Ovary (tissue), 3 donors: ENCODE results near the gene NUMBL.

ENCODE experiments used
- POLR2A ChIP-seq: fragments of 450-650 bp; IDR thresholded peaks from one replicate; pipeline ENCODE4 v1.6.1; 2017; ENCODE audit warnings: antibody characterized with exemption, mild to moderate bottlenecking, moderate library complexity
- TF ChIP-seq, protein P1 (sequence below), 3 donors: fragments of 450-650 bp in 2 of 3; fragments of 200-600 bp in 1 of 3; IDR thresholded peaks; one replicate each; pipeline versions ENCODE4 v1.5.1 to v1.8.0; 2016 to 2022; ENCODE audit warnings: antibody characterized with exemption in 3 of 3, mild to moderate bottlenecking in 1 of 3
- donor health status: DM: no; HTN: no; CAD: no.

DNA sequence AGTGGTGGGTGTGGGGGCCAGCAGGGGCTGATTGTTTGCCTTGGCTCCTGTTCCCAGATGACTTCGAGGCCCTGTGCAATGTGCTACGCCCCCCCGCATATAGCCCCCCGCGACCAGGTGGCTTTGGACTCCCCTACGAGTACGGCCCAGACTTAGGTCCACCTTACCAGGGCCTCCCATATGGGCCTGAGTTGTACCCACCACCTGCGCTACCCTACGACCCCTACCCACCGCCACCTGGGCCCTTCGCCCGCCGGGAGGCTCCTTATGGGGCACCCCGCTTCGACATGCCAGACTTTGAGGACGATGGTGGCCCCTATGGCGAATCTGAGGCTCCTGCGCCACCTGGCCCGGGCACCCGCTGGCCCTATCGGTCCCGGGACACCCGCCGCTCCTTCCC, 63.5 kb downstream of the NUMBL start:
- no peak for TF ChIP-seq POLR2A
- TF ChIP-seq, protein P1, sequence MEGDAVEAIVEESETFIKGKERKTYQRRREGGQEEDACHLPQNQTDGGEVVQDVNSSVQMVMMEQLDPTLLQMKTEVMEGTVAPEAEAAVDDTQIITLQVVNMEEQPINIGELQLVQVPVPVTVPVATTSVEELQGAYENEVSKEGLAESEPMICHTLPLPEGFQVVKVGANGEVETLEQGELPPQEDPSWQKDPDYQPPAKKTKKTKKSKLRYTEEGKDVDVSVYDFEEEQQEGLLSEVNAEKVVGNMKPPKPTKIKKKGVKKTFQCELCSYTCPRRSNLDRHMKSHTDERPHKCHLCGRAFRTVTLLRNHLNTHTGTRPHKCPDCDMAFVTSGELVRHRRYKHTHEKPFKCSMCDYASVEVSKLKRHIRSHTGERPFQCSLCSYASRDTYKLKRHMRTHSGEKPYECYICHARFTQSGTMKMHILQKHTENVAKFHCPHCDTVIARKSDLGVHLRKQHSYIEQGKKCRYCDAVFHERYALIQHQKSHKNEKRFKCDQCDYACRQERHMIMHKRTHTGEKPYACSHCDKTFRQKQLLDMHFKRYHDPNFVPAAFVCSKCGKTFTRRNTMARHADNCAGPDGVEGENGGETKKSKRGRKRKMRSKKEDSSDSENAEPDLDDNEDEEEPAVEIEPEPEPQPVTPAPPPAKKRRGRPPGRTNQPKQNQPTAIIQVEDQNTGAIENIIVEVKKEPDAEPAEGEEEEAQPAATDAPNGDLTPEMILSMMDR (IDR thresholded peaks at IDR 0.05) = no peak
